ENCODE data around the gene BSCL2. TPM values are rescaled to one million over a fixed set of nuclear protein-coding genes. Genes with fewer than 3 reads are reported as not detected.
"Not testable (repeated sequence)": the region's sequence is repeated elsewhere in the genome, so short reads cannot be mapped to it uniquely, and the experiment has no call there.

The BSCL2 gene
- total and polyA plus RNA-seq, 5 donors = 20.0 to 34.3 (median 26.7) TPM

- H3K4me3 ChIP-seq (ENCODE audit: low read length); intact Hi-C loops (cut with DNase I); DNase-seq; H3K27ac ChIP-seq (ENCODE audit: low read length); H3K27me3 ChIP-seq (ENCODE audit: control insufficient read depth, insufficient read depth); H3K4me1 ChIP-seq (ENCODE audit: control insufficient read depth, insufficient read depth, low read length); ATAC-seq; H3K9me3 ChIP-seq (ENCODE audit: control insufficient read depth, low read length): not testable (repeated sequence)
- 84% methylated on average over 14 of the region's 14 CpGs for WGBS
Observed at GRCh38 chr11:62730076-62730475, 22.9 kb upstream of the BSCL2 start.

DNA sequence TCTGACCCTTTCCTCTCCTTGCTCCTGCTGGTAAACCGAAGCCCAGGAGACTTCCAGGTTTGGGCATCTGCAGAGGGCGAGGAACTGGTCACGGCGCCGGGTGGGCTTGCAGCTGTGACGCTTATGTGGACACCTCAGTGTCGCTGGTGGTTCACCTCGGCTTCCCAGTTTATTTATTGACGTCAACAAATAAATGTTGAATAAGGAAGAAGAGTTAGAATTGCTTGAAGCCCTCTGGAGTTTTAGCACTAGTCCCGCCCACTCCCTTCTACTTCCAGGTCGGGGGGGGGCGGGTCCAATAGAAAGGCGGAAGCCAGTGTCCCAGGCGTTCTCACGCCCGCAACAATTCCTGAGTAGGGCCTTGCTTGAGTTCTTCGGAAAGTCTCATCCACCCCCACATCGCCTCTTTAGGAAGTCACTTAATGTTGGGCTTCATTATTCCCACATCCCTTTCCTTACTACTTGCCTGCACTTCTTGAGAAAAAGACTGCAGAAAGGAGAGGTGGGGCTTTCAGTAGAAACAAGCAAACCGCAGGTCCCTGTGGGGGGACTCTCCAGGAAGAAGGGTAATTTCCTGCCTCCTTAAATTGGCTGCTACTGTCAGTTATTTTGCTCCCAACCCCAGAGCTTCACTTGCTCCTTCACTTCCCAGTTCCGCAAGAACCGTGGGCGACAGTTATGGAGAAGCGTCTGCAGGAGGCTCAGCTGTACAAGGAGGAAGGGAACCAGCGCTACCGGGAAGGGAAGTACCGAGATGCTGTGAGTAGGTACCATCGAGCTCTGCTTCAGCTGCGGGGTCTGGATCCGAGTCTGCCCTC is 21.2 kb upstream of the BSCL2 start, which contains the start of gene TTC9C:
TSS of gene TTC9C (plus strand) at position 316 of the 818 bp plus-strand sequence. CDS start at position 679, 363 bp downstream.
- under 1% methylated on average over 29 of the region's 29 CpGs for WGBS
- Histone ChIP-seq H3K9me3 (ENCODE audit: control insufficient read depth, low read length) (no peaks in the 10 kb centered on the region), H3K27ac (ENCODE audit: low read length) (peak within 1 kb of the TSS; percentile 100), H3K27me3 (ENCODE audit: control insufficient read depth, insufficient read depth) (no peaks in the 10 kb centered on the region), H3K4me1 (ENCODE audit: control insufficient read depth, insufficient read depth, low read length) (peaks cover 2% of the 10 kb centered on the region), H3K4me3 (ENCODE audit: low read length) (peak within 1 kb of the TSS; percentile 90)
- intact Hi-C loops (cut with DNase I) = no loop called here
- ATAC-seq (peak; percentile 80 to 83), DNase-seq (peak; percentile 87 to 94 (median 91))

- H3K4me1 ChIP-seq (ENCODE audit: control insufficient read depth, insufficient read depth, low read length) = peaks cover 2% of the 10 kb centered on the region
- ATAC-seq (peak; percentile 87), DNase-seq (peak; percentile 85 to 93 (median 90))
- no peaks in the 10 kb centered on the region for H3K9me3 ChIP-seq (ENCODE audit: control insufficient read depth, low read length)
- under 1% methylated on average over 20 of the region's 20 CpGs for WGBS
- intact Hi-C loops (cut with DNase I) = no loop called here
- H3K27me3 ChIP-seq (ENCODE audit: control insufficient read depth, insufficient read depth) = no peaks in the 10 kb centered on the region
- H3K4me3 ChIP-seq (ENCODE audit: low read length) = peak overlapping the region; percentile 90
- peak overlapping the region; percentile 100 for H3K27ac ChIP-seq (ENCODE audit: low read length)
Observed at GRCh38 chr11:62727872-62728170, 20.6 kb upstream of the BSCL2 start.

- peak within 1 kb of the TSS; percentile 90 for H3K4me3 ChIP-seq (ENCODE audit: low read length)
- WGBS = under 1% methylated on average over 72 of the region's 72 CpGs
- peak; percentile 99 to 100 (median 100) for DNase-seq
- peak within 1 kb of the TSS; percentile 100 for H3K27ac ChIP-seq (ENCODE audit: low read length)
- peak; percentile 95 to 96 for ATAC-seq
- intact Hi-C loops (cut with DNase I) = no loop called here
- no peaks in the 10 kb centered on the region for H3K9me3 ChIP-seq (ENCODE audit: control insufficient read depth, low read length)
- H3K4me1 ChIP-seq (ENCODE audit: control insufficient read depth, insufficient read depth, low read length) = peaks cover 2% of the 10 kb centered on the region
- H3K27me3 ChIP-seq (ENCODE audit: control insufficient read depth, insufficient read depth) = no peaks in the 10 kb centered on the region
Observed at GRCh38 chr11:62727165-62727871, 20.1 kb upstream of the BSCL2 start, which contains the start of gene HNRNPUL2. Gene HNRNPUL2 (minus strand): TSS chr11:62727457. CDS start chr11:62727156, 301 bp downstream.

DNA sequence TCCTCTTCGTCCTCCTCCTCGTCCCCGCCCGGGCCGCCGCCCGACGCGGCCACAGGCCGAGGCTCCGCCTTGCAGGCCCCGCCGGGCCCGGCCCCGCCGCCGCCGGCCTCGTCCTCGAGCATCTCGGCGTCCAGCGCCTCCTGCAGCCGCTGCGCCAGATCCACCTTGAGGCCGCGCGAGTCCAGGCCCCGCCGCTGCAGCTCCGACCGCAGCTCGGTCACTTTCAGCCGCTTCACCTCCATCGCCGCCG is 19.6 kb upstream of the BSCL2 start:
- no peaks in the 10 kb centered on the region for H3K9me3 ChIP-seq (ENCODE audit: control insufficient read depth, low read length)
- intact Hi-C loops (cut with DNase I) = no loop called here
- no peak for DNase-seq
- H3K4me1 ChIP-seq (ENCODE audit: control insufficient read depth, insufficient read depth, low read length) = peaks cover 2% of the 10 kb centered on the region
- under 1% methylated on average over 37 of the region's 37 CpGs for WGBS
- H3K27me3 ChIP-seq (ENCODE audit: control insufficient read depth, insufficient read depth) = no peaks in the 10 kb centered on the region
- peak overlapping the region; percentile 66 for H3K4me3 ChIP-seq (ENCODE audit: low read length)
- ATAC-seq = peak; percentile 3 to 4
- peak overlapping the region; percentile 96 for H3K27ac ChIP-seq (ENCODE audit: low read length)

DNA sequence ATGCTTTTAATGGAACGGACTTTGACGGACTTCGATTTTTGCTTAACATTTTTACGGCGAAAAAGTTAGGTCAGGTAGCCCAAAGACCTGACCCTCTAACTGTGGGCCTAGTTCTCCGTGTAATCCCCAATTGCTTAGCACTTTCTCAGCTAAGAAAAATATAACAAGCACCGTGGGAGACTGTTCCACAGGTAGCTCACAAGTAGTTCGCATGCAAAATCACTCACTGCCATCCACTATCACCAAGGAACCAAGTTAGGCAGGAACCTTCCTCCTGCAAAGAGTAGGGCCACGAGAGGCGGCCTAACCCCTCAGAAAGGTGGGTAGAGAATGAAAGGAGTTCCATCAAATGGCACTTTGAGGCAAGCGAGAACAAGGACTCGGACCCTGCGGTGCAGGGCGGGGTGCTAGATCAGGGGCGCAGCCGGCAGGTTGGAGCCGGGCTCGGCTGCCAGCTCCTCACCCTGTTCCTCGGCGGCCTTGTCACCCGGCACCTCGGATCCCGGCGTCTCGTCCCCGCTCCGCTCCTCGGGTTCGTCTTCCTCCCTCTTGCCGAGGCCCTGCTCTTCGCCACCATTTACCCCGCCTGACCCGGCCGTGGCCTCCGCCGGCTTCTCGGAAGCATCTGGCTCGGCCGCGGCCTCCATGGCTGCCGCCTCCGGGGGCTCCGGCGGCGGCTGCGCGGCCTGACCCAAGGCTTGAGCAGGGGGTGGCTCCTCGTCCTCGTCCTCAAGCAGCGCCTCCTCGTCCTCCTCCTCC is 19.1 kb upstream of the BSCL2 start:
- peak overlapping the region; percentile 66 for H3K4me3 ChIP-seq (ENCODE audit: low read length)
- peak in 2 of 3 donors; percentile 57 to 75 for DNase-seq
- H3K27me3 ChIP-seq (ENCODE audit: control insufficient read depth, insufficient read depth) = no peaks in the 10 kb centered on the region
- peak overlapping the region; percentile 96 for H3K27ac ChIP-seq (ENCODE audit: low read length)
- WGBS = under 1% methylated on average over 51 of the region's 51 CpGs
- H3K9me3 ChIP-seq (ENCODE audit: control insufficient read depth, low read length) = no peaks in the 10 kb centered on the region
- ATAC-seq = no peak
- H3K4me1 ChIP-seq (ENCODE audit: control insufficient read depth, insufficient read depth, low read length) = peaks cover 2% of the 10 kb centered on the region
- intact Hi-C loops (cut with DNase I) = no loop called here

DNA sequence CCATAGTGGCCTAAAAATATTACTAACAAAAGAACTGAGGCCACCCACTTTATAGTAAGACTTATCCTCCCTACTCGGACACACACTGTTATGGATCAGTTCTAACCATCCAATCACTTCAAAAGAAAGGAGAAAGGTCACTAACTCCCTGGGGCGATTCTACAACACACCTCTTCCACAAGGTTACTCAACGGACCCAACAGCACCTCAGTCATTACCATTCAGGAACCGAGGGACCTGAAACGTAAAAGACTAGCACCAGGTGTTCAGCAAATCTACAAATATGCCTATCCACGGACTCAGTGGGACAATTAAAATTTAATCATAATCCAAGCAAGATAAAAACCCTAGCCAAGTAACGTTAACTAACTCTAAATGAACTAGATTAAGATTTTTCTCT is 18.4 kb upstream of the BSCL2 start:
- Histone ChIP-seq H3K27ac (ENCODE audit: low read length) (peak overlapping the region; percentile 66), H3K27me3 (ENCODE audit: control insufficient read depth, insufficient read depth) (no peaks in the 10 kb centered on the region), H3K4me3 (ENCODE audit: low read length) (peak overlapping the region; percentile 66), H3K4me1 (ENCODE audit: control insufficient read depth, insufficient read depth, low read length) (peaks cover 2% of the 10 kb centered on the region), H3K9me3 (ENCODE audit: control insufficient read depth, low read length) (no peaks in the 10 kb centered on the region)
- intact Hi-C loops (cut with DNase I) = no loop called here
- ATAC-seq = no peak
- DNase-seq = no peak
- 1% methylated on average over 7 of the region's 7 CpGs for WGBS

DNA sequence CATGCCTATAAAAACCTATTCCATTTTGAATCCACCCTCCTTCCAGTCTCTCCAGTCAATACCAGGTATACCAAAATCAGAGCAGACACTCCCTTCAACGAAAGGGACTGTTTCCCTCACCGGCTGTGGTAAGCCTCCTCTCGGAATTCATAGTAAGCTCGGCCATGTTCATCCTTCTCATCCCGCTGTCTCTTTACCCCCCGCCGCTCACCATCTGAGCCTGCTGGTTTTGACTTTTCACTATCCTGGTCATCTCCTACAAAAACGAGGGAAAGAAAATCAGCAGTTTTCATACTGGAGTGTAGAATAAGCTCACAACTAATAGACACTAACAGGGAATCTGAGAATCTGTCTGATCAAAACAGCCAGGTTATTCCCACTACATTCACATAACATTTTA is 16.9 kb upstream of the BSCL2 start:
- 34% methylated on average over 8 of the region's 8 CpGs for WGBS
- no peaks in the 10 kb centered on the region for H3K27me3 ChIP-seq (ENCODE audit: control insufficient read depth, insufficient read depth)
- no peak for ATAC-seq
- H3K4me1 ChIP-seq (ENCODE audit: control insufficient read depth, insufficient read depth, low read length) = no peaks in the 10 kb centered on the region
- intact Hi-C loops (cut with DNase I) = no loop called here
- H3K27ac ChIP-seq (ENCODE audit: low read length) = no peak overlapping the region
- H3K4me3 ChIP-seq (ENCODE audit: low read length) = peak overlapping the region; percentile 12
- no peaks in the 10 kb centered on the region for H3K9me3 ChIP-seq (ENCODE audit: control insufficient read depth, low read length)
- DNase-seq = no peak

DNA sequence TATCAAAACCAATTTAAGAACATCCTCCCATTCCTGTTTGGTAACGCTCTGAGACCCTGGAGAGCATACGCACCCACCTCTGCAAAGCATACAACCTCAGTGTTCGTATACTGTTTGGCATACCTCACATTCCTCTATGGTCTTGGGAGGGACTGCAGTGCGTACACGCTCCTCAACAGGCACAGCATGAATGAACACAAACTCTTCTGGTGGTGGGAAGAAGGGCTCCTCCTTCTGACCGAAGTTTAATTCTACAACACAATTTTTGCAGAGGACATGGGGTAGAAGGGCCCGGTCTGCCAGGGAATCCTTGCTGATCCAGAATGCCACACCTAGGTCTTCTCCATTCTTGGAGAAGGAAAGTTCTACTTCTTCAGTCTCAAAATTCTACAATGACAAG is 14.8 kb upstream of the BSCL2 start:
- H3K27ac ChIP-seq (ENCODE audit: low read length) = no peak overlapping the region
- H3K9me3 ChIP-seq (ENCODE audit: control insufficient read depth, low read length) = no peaks in the 10 kb centered on the region
- 58% methylated on average over 7 of the region's 7 CpGs for WGBS
- no peak overlapping the region for H3K4me3 ChIP-seq (ENCODE audit: low read length)
- H3K4me1 ChIP-seq (ENCODE audit: control insufficient read depth, insufficient read depth, low read length) = no peaks in the 10 kb centered on the region
- intact Hi-C loops (cut with DNase I) = no loop called here
- DNase-seq = no peak
- no peaks in the 10 kb centered on the region for H3K27me3 ChIP-seq (ENCODE audit: control insufficient read depth, insufficient read depth)
- no peak for ATAC-seq

DNA sequence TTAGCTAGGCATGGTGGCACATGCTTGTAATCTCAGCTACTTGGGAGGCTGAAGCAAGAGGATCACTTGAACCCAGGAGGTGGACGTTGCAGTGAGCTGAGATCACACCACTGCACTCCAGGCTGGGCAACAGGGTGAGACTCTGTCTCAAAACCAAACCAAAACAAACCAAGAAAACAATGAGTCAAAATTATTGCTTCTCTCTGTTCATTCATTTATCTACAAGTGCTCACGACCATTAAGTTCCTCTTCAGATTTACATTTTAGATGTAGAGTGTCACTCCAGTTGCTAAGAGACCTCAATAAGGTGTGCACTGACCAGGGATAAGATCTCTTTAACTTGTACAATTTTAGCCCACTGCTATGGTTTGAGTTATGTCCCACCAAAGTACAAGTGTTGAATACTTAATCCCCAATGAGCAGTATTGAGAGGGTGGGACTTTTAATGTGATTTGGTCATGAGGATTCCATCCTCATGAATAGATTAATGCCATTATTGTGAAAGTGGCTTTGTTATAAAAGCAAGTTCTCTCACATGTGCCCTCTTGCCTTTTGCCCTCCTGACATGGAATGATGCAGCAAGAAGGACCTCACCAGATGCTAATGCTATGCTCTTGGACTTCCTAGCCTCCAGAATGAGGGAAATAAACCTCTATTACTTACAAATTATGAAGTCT is 12.2 kb upstream of the BSCL2 start:
- intact Hi-C loops (cut with DNase I) = no loop called here
- 78% methylated on average over 2 of the region's 2 CpGs for WGBS
- DNase-seq (no peak), ATAC-seq (no peak)
- H3K27me3 ChIP-seq (ENCODE audit: control insufficient read depth, insufficient read depth) = no peaks in the 10 kb centered on the region
- H3K9me3 ChIP-seq (ENCODE audit: control insufficient read depth, low read length) = no peaks in the 10 kb centered on the region
- no peak overlapping the region for H3K27ac ChIP-seq (ENCODE audit: low read length)
- no peaks in the 10 kb centered on the region for H3K4me1 ChIP-seq (ENCODE audit: control insufficient read depth, insufficient read depth, low read length)
- H3K4me3 ChIP-seq (ENCODE audit: low read length) = no peak overlapping the region

All from right cardiac atrium (tissue), 5 donors.